Measurements from ENCODE around the gene EPAS1.

- TF ChIP-seq CTCF (IDR thresholded peaks at IDR 0.05) (no peak), POLR2A (IDR thresholded peaks at IDR 0.05) (no peak), POLR2AphosphoS5 (IDR thresholded peaks at IDR 0.05) (no peak)
These were observed 123.7 kb downstream of the EPAS1 start for GRCh38 chr2:46420945-46421344.

Data from stomach (tissue), 4 donors.